Measurements from ENCODE around the gene KRTCAP3. TPM values are rescaled to one million over a fixed set of nuclear protein-coding genes. Genes with fewer than 3 reads are reported as not detected.

KRTCAP3 gene
- not detected for total RNA-seq

- no peaks in the 10 kb centered on the region for H3K27me3 ChIP-seq
- no peak for TF ChIP-seq CTCF (IDR thresholded peaks at IDR 0.05)
- peak within 1 kb of the TSS; percentile 59 to 67 for H3K27ac ChIP-seq
- H3K4me3 ChIP-seq = peak within 1 kb of the TSS in 1 of 2 donors; percentile 25
- no peak for DNase-seq (ENCODE audit: low spot score in 2 of 2)
- intact Hi-C loops (cut with DNase I) = no loop called here
- H3K4me1 ChIP-seq = peaks cover 0 to 9% of the 10 kb centered on the region in 2 donors
- peaks cover 53 to 61% of the 10 kb centered on the region in 2 donors for H3K36me3 ChIP-seq
- no peaks in the 10 kb centered on the region for H3K9me3 ChIP-seq
These were observed at the start of gene KRTCAP3 for GRCh38 chr2:27441958-27442919. Gene KRTCAP3, plus strand, starts transcription at chr2:27442381. Its CDS starts 32 bp downstream, at chr2:27442413.

GRCh38 chr2:27393225-27393624 is 49.0 kb upstream of the KRTCAP3 start:
- Histone ChIP-seq H3K27ac (no peak overlapping the region), H3K36me3 (no peaks in the 10 kb centered on the region), H3K4me1 (no peaks in the 10 kb centered on the region), H3K9me3 (no peaks in the 10 kb centered on the region), H3K4me3 (no peak overlapping the region), H3K27me3 (no peaks in the 10 kb centered on the region)
- no peak for TF ChIP-seq CTCF (IDR thresholded peaks at IDR 0.05)
- DNase-seq (ENCODE audit: low spot score in 2 of 2) = no peak
- intact Hi-C loops (cut with DNase I) = no loop called here

GRCh38 chr2:27398962-27399361 is 43.2 kb upstream of the KRTCAP3 start:
- DNase-seq (ENCODE audit: low spot score in 2 of 2) = no peak
- H3K27me3 ChIP-seq = no peaks in the 10 kb centered on the region
- no peak overlapping the region for H3K4me3 ChIP-seq
- no peaks in the 10 kb centered on the region for H3K9me3 ChIP-seq
- H3K4me1 ChIP-seq = no peaks in the 10 kb centered on the region
- intact Hi-C loops (cut with DNase I) = no loop called here
- no peaks in the 10 kb centered on the region for H3K36me3 ChIP-seq
- no peak overlapping the region for H3K27ac ChIP-seq
- no peak for TF ChIP-seq CTCF (IDR thresholded peaks at IDR 0.05)

- TF ChIP-seq CTCF (IDR thresholded peaks at IDR 0.05) = no peak
- DNase-seq (ENCODE audit: low spot score in 2 of 2) = no peak
- Histone ChIP-seq H3K4me1 (no peaks in the 10 kb centered on the region), H3K27me3 (no peaks in the 10 kb centered on the region), H3K36me3 (no peaks in the 10 kb centered on the region), H3K4me3 (no peak overlapping the region), H3K27ac (no peak overlapping the region), H3K9me3 (no peaks in the 10 kb centered on the region)
- intact Hi-C loops (cut with DNase I) = no loop called here
These were observed 41.6 kb upstream of the KRTCAP3 start for GRCh38 chr2:27400348-27401135.

GRCh38 chr2:27407798-27408491 is 34.2 kb upstream of the KRTCAP3 start:
- DNase-seq (ENCODE audit: low spot score in 2 of 2) = no peak
- intact Hi-C loops (cut with DNase I) = loop anchor here (2.0 to 5.0 kb wide), 2 partner anchors 27 to 36 kb away; partner anchors contain the start of genes EIF2B4, SNX17 and ZNF513
- Histone ChIP-seq H3K27me3 (no peaks in the 10 kb centered on the region), H3K9me3 (no peaks in the 10 kb centered on the region), H3K27ac (peak overlapping the region in 1 of 2 donors; percentile 80), H3K36me3 (no peaks in the 10 kb centered on the region), H3K4me1 (peaks cover 6 to 12% of the 10 kb centered on the region in 2 donors), H3K4me3 (peak overlapping the region; percentile 96 to 97)
- peak in 2 of 3 experiments; percentile 9 to 31 for TF ChIP-seq CTCF (IDR thresholded peaks at IDR 0.05)
